Mucosa of descending colon (tissue), 3 donors: ENCODE results near the gene NPAS1. TPM values are rescaled to one million over a fixed set of nuclear protein-coding genes. Genes with fewer than 3 reads are reported as not detected.

Source experiments
- ATAC-seq: fragments of 200-7000 bp; cut with Tn5 transposase; one replicate; pipeline ENCODE4 v1.9.1; 2020; ENCODE audit warnings: mild to moderate bottlenecking, moderate library complexity
- DNase-seq, 3 donors: peaks; one replicate each; pipeline ENCODE4 v3.0.0-alpha.2; 2020
- H3K36me3 ChIP-seq: fragments of 200-600 bp; one replicate; pipeline ENCODE4 v1.8.0; 2021; ENCODE audit warnings: low read depth, mild to moderate bottlenecking
- H3K4me1 ChIP-seq: fragments of 200-600 bp; one replicate; pipeline ENCODE4 v1.8.0; 2021; ENCODE audit warnings: low read depth, mild to moderate bottlenecking
- H3K4me3 ChIP-seq: fragments of 200-600 bp; one replicate; pipeline ENCODE4 v1.8.0; 2021; ENCODE audit warnings: mild to moderate bottlenecking
- H3K9me3 ChIP-seq: fragments of 200-600 bp; one replicate; pipeline ENCODE4 v1.8.0; 2021; ENCODE audit warnings: mild to moderate bottlenecking
- intact Hi-C, 2 donors: fragments of 100-400 bp; cut with DNase I in 1 of 2; cut with micrococcal nuclease in 1 of 2; formaldehyde crosslinking; loops; one replicate each; pipeline versions ENCODE4 v1.11.0 to v1.11.1; 2022; cut with DNase I, micrococcal nuclease
- total RNA-seq, 3 donors: library from RNA; stranded (reverse); fragmentation: NEBNext Ultra II Directional in 2 of 3; extraction: Animal tissue kit (Norgen Biotek cat#: 25700) in 2 of 3; gene quantifications; one replicate each; pipeline versions ENCODE4 v1.2.1 to v1.2.4, GENCODE V29; 2021 to 2023
- TF ChIP-seq, protein P1 (sequence below): fragments of 200-600 bp; IDR thresholded peaks from one replicate; pipeline ENCODE4 v1.8.0; 2022; ENCODE audit warnings: antibody characterized with exemption, mild to moderate bottlenecking
- donor health status: DM: no; HTN: no; CAD: no; lungs with moderate emphysema.
- donor health status: DM: no; HTN: no; CAD: no.
- donor health status: DM: no; HTN: yes; CAD: no.

Gene NPAS1
- total RNA-seq, 3 donors from 2014 or later, result 0.31 to 1.1 TPM; not detected in 1

- TF ChIP-seq, protein P1, sequence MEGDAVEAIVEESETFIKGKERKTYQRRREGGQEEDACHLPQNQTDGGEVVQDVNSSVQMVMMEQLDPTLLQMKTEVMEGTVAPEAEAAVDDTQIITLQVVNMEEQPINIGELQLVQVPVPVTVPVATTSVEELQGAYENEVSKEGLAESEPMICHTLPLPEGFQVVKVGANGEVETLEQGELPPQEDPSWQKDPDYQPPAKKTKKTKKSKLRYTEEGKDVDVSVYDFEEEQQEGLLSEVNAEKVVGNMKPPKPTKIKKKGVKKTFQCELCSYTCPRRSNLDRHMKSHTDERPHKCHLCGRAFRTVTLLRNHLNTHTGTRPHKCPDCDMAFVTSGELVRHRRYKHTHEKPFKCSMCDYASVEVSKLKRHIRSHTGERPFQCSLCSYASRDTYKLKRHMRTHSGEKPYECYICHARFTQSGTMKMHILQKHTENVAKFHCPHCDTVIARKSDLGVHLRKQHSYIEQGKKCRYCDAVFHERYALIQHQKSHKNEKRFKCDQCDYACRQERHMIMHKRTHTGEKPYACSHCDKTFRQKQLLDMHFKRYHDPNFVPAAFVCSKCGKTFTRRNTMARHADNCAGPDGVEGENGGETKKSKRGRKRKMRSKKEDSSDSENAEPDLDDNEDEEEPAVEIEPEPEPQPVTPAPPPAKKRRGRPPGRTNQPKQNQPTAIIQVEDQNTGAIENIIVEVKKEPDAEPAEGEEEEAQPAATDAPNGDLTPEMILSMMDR, result no peak
- no peak for ATAC-seq
- intact Hi-C loops, result no loop called here
- Histone ChIP-seq H3K4me1 (peaks cover 21% of the 10 kb centered on the region), H3K9me3 (no peaks in the 10 kb centered on the region), H3K36me3 (no peaks in the 10 kb centered on the region), H3K4me3 (no peak overlapping the region)
- no peak for DNase-seq
Measured at GRCh38 chr19:47020992-47021496, 1.4 kb downstream of the NPAS1 start.

- H3K4me1 ChIP-seq, result peaks cover 21% of the 10 kb centered on the region
- H3K9me3 ChIP-seq, result no peaks in the 10 kb centered on the region
- intact Hi-C loops, result no loop called here
- DNase-seq (no peak), ATAC-seq (peak; percentile 18)
- H3K36me3 ChIP-seq, result no peaks in the 10 kb centered on the region
- TF ChIP-seq, protein P1, result no peak
- no peak overlapping the region for H3K4me3 ChIP-seq
Measured at GRCh38 chr19:47021536-47022139, 2.0 kb downstream of the NPAS1 start.

DNA sequence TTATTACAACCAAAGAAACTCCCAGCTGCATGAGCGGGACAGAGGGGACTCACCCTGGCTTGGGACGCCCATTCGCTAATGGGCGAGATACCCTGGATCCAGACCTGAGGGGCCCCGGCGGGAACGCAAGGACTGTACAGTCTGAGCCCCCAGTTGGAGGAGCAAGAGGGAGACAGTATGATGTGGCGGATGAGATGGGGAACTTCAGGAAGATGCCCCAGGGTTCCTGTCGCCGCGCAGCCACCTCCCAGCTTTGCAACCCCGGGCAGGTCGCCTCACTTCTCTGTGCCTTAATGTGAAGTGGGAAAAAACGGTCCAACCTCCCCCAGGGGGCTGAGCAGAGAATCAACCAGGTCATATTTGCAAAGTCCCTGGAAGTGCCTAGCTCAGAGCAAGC lies 2.5 kb downstream of the NPAS1 start:
- Histone ChIP-seq H3K9me3 (no peaks in the 10 kb centered on the region), H3K4me3 (no peak overlapping the region), H3K4me1 (peaks cover 21% of the 10 kb centered on the region), H3K36me3 (no peaks in the 10 kb centered on the region)
- intact Hi-C loops, result no loop called here
- ATAC-seq (no peak), DNase-seq (no peak)
- TF ChIP-seq, protein P1, result no peak

DNA sequence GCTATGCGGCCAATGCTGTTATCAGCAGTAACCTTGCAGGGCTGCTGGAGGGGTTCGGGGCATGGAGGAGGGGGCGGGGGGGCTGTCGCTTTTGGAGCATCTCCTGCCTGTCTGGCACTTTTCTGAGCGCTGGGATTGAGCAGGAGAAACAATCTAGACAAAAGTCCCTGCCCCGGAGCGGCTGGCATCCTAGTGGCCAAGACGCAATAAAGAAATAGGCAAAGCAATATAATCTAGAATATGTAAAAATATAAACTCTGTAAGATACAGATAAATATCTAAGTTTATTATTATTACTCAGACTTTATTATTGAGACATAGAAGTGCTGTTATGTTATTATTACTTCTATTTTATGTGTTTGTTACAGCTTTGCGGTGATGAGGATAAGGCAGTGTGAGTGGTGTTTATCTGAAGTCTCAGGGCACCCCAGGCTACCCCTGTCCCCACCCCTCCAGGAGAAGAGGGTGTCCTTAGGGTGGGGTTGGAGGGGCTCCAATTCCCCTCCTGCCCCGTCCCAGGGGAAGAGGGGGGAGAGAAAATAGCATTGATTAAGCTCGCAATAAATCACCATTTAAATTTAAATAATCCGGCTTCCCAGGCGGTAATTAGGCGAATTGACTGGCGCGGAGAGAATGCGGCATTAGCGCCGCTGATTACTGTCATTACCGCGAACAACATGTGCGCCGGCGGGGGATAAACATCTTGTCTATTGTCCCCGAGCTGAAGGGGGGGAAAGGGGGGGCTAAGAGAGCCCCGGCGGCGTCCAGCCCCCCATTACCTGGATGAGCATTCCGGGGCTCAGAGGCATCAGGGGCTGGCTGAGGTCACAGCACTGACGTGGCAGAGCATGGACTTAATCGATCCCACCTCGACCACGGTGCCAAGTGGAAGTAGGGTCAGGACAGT lies 3.2 kb downstream of the NPAS1 start:
- DNase-seq (no peak), ATAC-seq (no peak)
- TF ChIP-seq, protein P1, result no peak
- intact Hi-C loops, result no loop called here
- peaks cover 21% of the 10 kb centered on the region for H3K4me1 ChIP-seq
- H3K36me3 ChIP-seq, result no peaks in the 10 kb centered on the region
- H3K4me3 ChIP-seq, result no peak overlapping the region
- no peaks in the 10 kb centered on the region for H3K9me3 ChIP-seq

DNA sequence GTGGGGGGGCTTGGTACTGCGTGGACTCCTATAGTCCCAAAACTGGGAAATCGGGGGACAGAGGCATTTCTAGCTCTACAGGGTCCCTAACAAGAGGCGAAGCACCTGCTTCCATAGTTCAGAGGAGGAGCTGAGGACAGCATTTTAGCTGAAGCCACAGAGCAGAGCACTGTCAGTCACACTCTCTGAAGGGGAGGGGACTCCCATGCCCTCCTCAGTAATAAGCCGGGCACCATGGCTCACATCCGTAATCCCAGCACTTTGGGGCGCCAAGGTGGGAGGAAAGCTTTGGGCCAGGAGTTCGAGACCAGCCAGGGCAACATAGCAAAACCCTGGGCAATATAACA lies 3.8 kb downstream of the NPAS1 start:
- TF ChIP-seq, protein P1, result no peak
- no peaks in the 10 kb centered on the region for H3K9me3 ChIP-seq
- no peak for ATAC-seq
- H3K4me3 ChIP-seq, result no peak overlapping the region
- H3K4me1 ChIP-seq, result peaks cover 21% of the 10 kb centered on the region
- no peaks in the 10 kb centered on the region for H3K36me3 ChIP-seq
- intact Hi-C loops, result no loop called here
- DNase-seq, result no peak
